ENCODE data around the gene UGT1A1. TPM values are rescaled to one million over a fixed set of nuclear protein-coding genes. Genes with fewer than 3 reads are reported as not detected.

Gene UGT1A1
- total and polyA plus RNA-seq, 2 of the 13 experiments (the other 11 are each of a cell fraction or from before 2014, with no cell fraction given): 0.69 to 0.75 TPM

GRCh38 chr2:233756429-233757081 is 3.5 kb upstream of the UGT1A1 start (continued):
- TF ChIP-seq NONO (IDR thresholded peaks at IDR 0.05): no peak
- TF ChIP-seq NONO (CRISPR knock-in tag; conservative IDR thresholded peaks at IDR 0.05): peak; percentile 90
- peak in 1 of 2 experiments; percentile 88; a peak in 2 of 4 replicates for TF ChIP-seq KLF16 (CRISPR knock-in tag; IDR thresholded peaks at IDR 0.05)
- peak; percentile 93 for TF ChIP-seq ISL2 (CRISPR knock-in tag; IDR thresholded peaks at IDR 0.05)
- peak; percentile 99 for TF ChIP-seq NCOR1 (IDR thresholded peaks at IDR 0.05; ENCODE audit: borderline replicate concordance, low read length)
- TF ChIP-seq, protein P1, sequence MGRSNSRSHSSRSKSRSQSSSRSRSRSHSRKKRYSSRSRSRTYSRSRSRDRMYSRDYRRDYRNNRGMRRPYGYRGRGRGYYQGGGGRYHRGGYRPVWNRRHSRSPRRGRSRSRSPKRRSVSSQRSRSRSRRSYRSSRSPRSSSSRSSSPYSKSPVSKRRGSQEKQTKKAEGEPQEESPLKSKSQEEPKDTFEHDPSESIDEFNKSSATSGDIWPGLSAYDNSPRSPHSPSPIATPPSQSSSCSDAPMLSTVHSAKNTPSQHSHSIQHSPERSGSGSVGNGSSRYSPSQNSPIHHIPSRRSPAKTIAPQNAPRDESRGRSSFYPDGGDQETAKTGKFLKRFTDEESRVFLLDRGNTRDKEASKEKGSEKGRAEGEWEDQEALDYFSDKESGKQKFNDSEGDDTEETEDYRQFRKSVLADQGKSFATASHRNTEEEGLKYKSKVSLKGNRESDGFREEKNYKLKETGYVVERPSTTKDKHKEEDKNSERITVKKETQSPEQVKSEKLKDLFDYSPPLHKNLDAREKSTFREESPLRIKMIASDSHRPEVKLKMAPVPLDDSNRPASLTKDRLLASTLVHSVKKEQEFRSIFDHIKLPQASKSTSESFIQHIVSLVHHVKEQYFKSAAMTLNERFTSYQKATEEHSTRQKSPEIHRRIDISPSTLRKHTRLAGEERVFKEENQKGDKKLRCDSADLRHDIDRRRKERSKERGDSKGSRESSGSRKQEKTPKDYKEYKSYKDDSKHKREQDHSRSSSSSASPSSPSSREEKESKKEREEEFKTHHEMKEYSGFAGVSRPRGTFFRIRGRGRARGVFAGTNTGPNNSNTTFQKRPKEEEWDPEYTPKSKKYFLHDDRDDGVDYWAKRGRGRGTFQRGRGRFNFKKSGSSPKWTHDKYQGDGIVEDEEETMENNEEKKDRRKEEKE (IDR thresholded peaks at IDR 0.05): no peak
- peak; percentile 90 for TF ChIP-seq ZNF775 (CRISPR knock-in tag; IDR thresholded peaks at IDR 0.05; ENCODE audit: borderline replicate concordance)
- TF ChIP-seq ETV6 (CRISPR knock-in tag; conservative IDR thresholded peaks at IDR 0.05): no peak
- no peak for TF ChIP-seq NR1H2 (CRISPR knock-in tag; IDR thresholded peaks at IDR 0.05; ENCODE audit: borderline replicate concordance, low read depth)
- TF ChIP-seq ZNF639 (CRISPR knock-in tag; conservative IDR thresholded peaks at IDR 0.05): no peak
- no peak for TF ChIP-seq JARID2 (CRISPR knock-in tag; IDR thresholded peaks at IDR 0.05; ENCODE audit: insufficient replicate concordance)
- TF ChIP-seq CBFB (CRISPR knock-in tag; IDR thresholded peaks at IDR 0.05): peak; percentile 83
- peak; percentile 79 for TF ChIP-seq ZNF264 (CRISPR knock-in tag; IDR thresholded peaks at IDR 0.05)
- TF ChIP-seq SRSF4 (IDR thresholded peaks at IDR 0.05; ENCODE audit: low read depth, low read length, poor library complexity, severe bottlenecking): no peak
- TF ChIP-seq SKIL (CRISPR knock-in tag; IDR thresholded peaks at IDR 0.05; ENCODE audit: borderline replicate concordance): peak; percentile 94
- TF ChIP-seq FLYWCH1 (CRISPR knock-in tag; IDR thresholded peaks at IDR 0.05): 0 out of 2 replicates have a peak, but pooled peaks have one; percentile 66
